Islet precursor cell (in vitro differentiated cells): ENCODE data around the gene LCT.

Experiments used
- DNase-seq: peaks from one replicate; pipeline ENCODE4 v3.0.0-alpha.2; 2018

LCT gene

DNA sequence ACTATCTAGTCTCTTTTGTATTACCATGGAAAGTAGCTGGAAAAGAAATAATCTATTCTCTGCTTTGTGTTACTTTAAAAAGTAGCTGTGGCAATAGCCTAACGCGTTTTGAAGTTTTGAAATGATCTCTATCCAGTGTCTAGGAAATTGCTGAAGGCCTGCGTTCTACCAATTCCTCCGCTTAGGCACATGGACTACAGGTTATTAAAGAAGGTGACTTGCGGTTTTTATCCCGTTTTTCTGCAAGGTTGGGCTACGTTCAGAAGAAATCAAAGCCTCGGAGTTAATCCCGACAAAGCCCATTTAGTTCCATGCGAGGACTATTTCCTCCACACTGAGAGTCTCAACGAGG, 96.0 kb downstream of the LCT start:
- DNase-seq = no peak

GRCh38 chr2:135740206-135740605, 96.8 kb downstream of the LCT start:
- DNase-seq = no peak
